ENCODE results near the gene ZNF683.
"Not testable (repeated sequence)": the region's sequence is repeated elsewhere in the genome, so short reads cannot be mapped to it uniquely, and the experiment has no call there.

The ZNF683 gene

GRCh38 chr1:26391450-26391849, 18.9 kb upstream of the ZNF683 start:
- TF ChIP-seq POLR2AphosphoS5 (IDR thresholded peaks at IDR 0.05; ENCODE audit: borderline replicate concordance, low read depth, low read length) (no peak), FOXP2 (optimal IDR thresholded peaks at IDR 0.05; ENCODE audit: control extremely low read depth, extremely low read length, insufficient read depth) (no peak), EZH2 (IDR thresholded peaks at IDR 0.05) (no peak)
- no peak overlapping the region for H3K9ac ChIP-seq (ENCODE audit: insufficient read length)
- no peak overlapping the region for H3K4me3 ChIP-seq
- no peaks in the 10 kb centered on the region for H3K9me3 ChIP-seq (ENCODE audit: low read depth, low read length)
- no peak overlapping the region for H3K27ac ChIP-seq
- DNase-seq (ENCODE audit: low read depth, low spot score), result no peak
- no peaks in the 10 kb centered on the region for H3K36me3 ChIP-seq (ENCODE audit: insufficient read depth, low read length)

GRCh38 chr1:26389604-26390247, 17.2 kb upstream of the ZNF683 start:
- Histone ChIP-seq H3K9me3 (ENCODE audit: low read depth, low read length) (no peaks in the 10 kb centered on the region), H3K4me3 (no peak overlapping the region), H3K27ac (no peak overlapping the region), H3K36me3 (ENCODE audit: insufficient read depth, low read length) (no peaks in the 10 kb centered on the region), H3K9ac (ENCODE audit: insufficient read length) (no peak overlapping the region)
- no peak for DNase-seq (ENCODE audit: low read depth, low spot score)
- TF ChIP-seq FOXP2 (optimal IDR thresholded peaks at IDR 0.05; ENCODE audit: control extremely low read depth, extremely low read length, insufficient read depth), result no peak
- TF ChIP-seq POLR2AphosphoS5 (IDR thresholded peaks at IDR 0.05; ENCODE audit: borderline replicate concordance, low read depth, low read length), result no peak
- no peak for TF ChIP-seq EZH2 (IDR thresholded peaks at IDR 0.05)

GRCh38 chr1:26388791-26389445, 16.4 kb upstream of the ZNF683 start:
- TF ChIP-seq FOXP2 (optimal IDR thresholded peaks at IDR 0.05; ENCODE audit: control extremely low read depth, extremely low read length, insufficient read depth), result no peak
- TF ChIP-seq POLR2AphosphoS5 (IDR thresholded peaks at IDR 0.05; ENCODE audit: borderline replicate concordance, low read depth, low read length), result no peak
- TF ChIP-seq EZH2 (IDR thresholded peaks at IDR 0.05), result no peak
- Histone ChIP-seq H3K9me3 (ENCODE audit: low read depth, low read length) (no peaks in the 10 kb centered on the region), H3K36me3 (ENCODE audit: insufficient read depth, low read length) (no peaks in the 10 kb centered on the region)

GRCh38 chr1:26387447-26387846, 14.9 kb upstream of the ZNF683 start:
- H3K9ac ChIP-seq (ENCODE audit: insufficient read length), result no peak overlapping the region
- TF ChIP-seq EZH2 (IDR thresholded peaks at IDR 0.05), result no peak
- no peak for TF ChIP-seq FOXP2 (optimal IDR thresholded peaks at IDR 0.05; ENCODE audit: control extremely low read depth, extremely low read length, insufficient read depth)
- TF ChIP-seq POLR2AphosphoS5 (IDR thresholded peaks at IDR 0.05; ENCODE audit: borderline replicate concordance, low read depth, low read length), result no peak
- no peak overlapping the region for H3K4me3 ChIP-seq
- no peak overlapping the region for H3K27ac ChIP-seq
- no peaks in the 10 kb centered on the region for H3K9me3 ChIP-seq (ENCODE audit: low read depth, low read length)
- no peaks in the 10 kb centered on the region for H3K36me3 ChIP-seq (ENCODE audit: insufficient read depth, low read length)
- no peak for DNase-seq (ENCODE audit: low read depth, low spot score)

More at GRCh38 chr1:26388791-26389445, 16.4 kb upstream of the ZNF683 start:
- Histone ChIP-seq H3K9ac (ENCODE audit: insufficient read length) (no peak overlapping the region), H3K27ac (no peak overlapping the region), H3K4me3 (no peak overlapping the region)
- DNase-seq (ENCODE audit: low read depth, low spot score), result no peak

- H3K9me3 ChIP-seq (ENCODE audit: low read depth, low read length); H3K36me3 ChIP-seq (ENCODE audit: insufficient read depth, low read length); H3K9ac ChIP-seq (ENCODE audit: insufficient read length); H3K27ac ChIP-seq; DNase-seq (ENCODE audit: low read depth, low spot score); H3K4me3 ChIP-seq: not testable (repeated sequence)
Measured at GRCh38 chr1:26385063-26385462, 12.5 kb upstream of the ZNF683 start.

GRCh38 chr1:26384076-26384475, 11.5 kb upstream of the ZNF683 start:
- TF ChIP-seq FOXP2 (optimal IDR thresholded peaks at IDR 0.05; ENCODE audit: control extremely low read depth, extremely low read length, insufficient read depth) (no peak), EZH2 (IDR thresholded peaks at IDR 0.05) (no peak), POLR2AphosphoS5 (IDR thresholded peaks at IDR 0.05; ENCODE audit: borderline replicate concordance, low read depth, low read length) (no peak)
- no peaks in the 10 kb centered on the region for H3K9me3 ChIP-seq (ENCODE audit: low read depth, low read length)
- no peak overlapping the region for H3K4me3 ChIP-seq
- no peak overlapping the region for H3K27ac ChIP-seq
- DNase-seq (ENCODE audit: low read depth, low spot score), result no peak
- H3K9ac ChIP-seq (ENCODE audit: insufficient read length), result no peak overlapping the region
- no peaks in the 10 kb centered on the region for H3K36me3 ChIP-seq (ENCODE audit: insufficient read depth, low read length)

- Histone ChIP-seq H3K36me3 (ENCODE audit: insufficient read depth, low read length) (no peaks in the 10 kb centered on the region), H3K9me3 (ENCODE audit: low read depth, low read length) (no peaks in the 10 kb centered on the region), H3K27ac (no peak overlapping the region), H3K4me3 (no peak overlapping the region), H3K9ac (ENCODE audit: insufficient read length) (no peak overlapping the region)
- no peak for DNase-seq (ENCODE audit: low read depth, low spot score)
- no peak for TF ChIP-seq FOXP2 (optimal IDR thresholded peaks at IDR 0.05; ENCODE audit: control extremely low read depth, extremely low read length, insufficient read depth)
- no peak for TF ChIP-seq EZH2 (IDR thresholded peaks at IDR 0.05)
- TF ChIP-seq POLR2AphosphoS5 (IDR thresholded peaks at IDR 0.05; ENCODE audit: borderline replicate concordance, low read depth, low read length), result no peak
Measured at GRCh38 chr1:26378879-26379251, 6.3 kb upstream of the ZNF683 start.

GRCh38 chr1:26378088-26378878, 5.7 kb upstream of the ZNF683 start:
- Histone ChIP-seq H3K9me3 (ENCODE audit: low read depth, low read length) (no peaks in the 10 kb centered on the region), H3K9ac (ENCODE audit: insufficient read length) (no peak overlapping the region), H3K4me3 (no peak overlapping the region), H3K27ac (no peak overlapping the region), H3K36me3 (ENCODE audit: insufficient read depth, low read length) (no peaks in the 10 kb centered on the region)
- no peak for DNase-seq (ENCODE audit: low read depth, low spot score)
- TF ChIP-seq EZH2 (IDR thresholded peaks at IDR 0.05) (no peak), POLR2AphosphoS5 (IDR thresholded peaks at IDR 0.05; ENCODE audit: borderline replicate concordance, low read depth, low read length) (no peak), FOXP2 (optimal IDR thresholded peaks at IDR 0.05; ENCODE audit: control extremely low read depth, extremely low read length, insufficient read depth) (no peak)

All from SK-N-MC (cell line).